ENCODE results near the gene HNF1B. TPM values are rescaled to one million over a fixed set of nuclear protein-coding genes. Genes with fewer than 3 reads are reported as not detected.

Gene HNF1B
- total and polyA plus RNA-seq, 4 donors: 4.1 to 18.9 (median 12.4) TPM

- Histone ChIP-seq H3K36me3 (ENCODE audit: control insufficient read depth in 4 of 4, insufficient read depth in 4 of 4, low read length in 4 of 4) (no peaks in the 10 kb centered on the region), H3K27me3 (ENCODE audit: control insufficient read depth in 3 of 3, insufficient read depth in 3 of 3, low read length in 2 of 3) (no peaks in the 10 kb centered on the region), H3K9me3 (ENCODE audit: control insufficient read depth in 4 of 4, insufficient read depth in 3 of 4, low read length in 3 of 4) (peaks cover 0 to 2% (median 0%) of the 10 kb centered on the region in 4 donors), H3K9ac (ENCODE audit: insufficient read depth in 1 of 2, low read length in 2 of 2) (no peak overlapping the region), H3K27ac (ENCODE audit: low read depth in 1 of 2, low read length in 1 of 2) (no peak overlapping the region), H3K4me3 (no peak overlapping the region), H3K4me1 (ENCODE audit: control insufficient read depth in 5 of 5, insufficient read depth in 5 of 5, low read length in 5 of 5) (peaks cover 0 to 8% (median 0%) of the 10 kb centered on the region in 5 donors)
- DNase-seq (no peak), ATAC-seq (ENCODE audit: insufficient read depth, low FRiP score) (no peak)
- 29 to 33% methylated on average over 7 of the region's 7 CpGs for WGBS, 2 donors
- TF ChIP-seq CTCF (IDR thresholded peaks at IDR 0.05; ENCODE audit: control extremely low read depth, extremely low read depth): no peak
These were observed 68.5 kb downstream of the HNF1B start for GRCh38 chr17:37676115-37676925.

- H3K9me3 ChIP-seq (ENCODE audit: control insufficient read depth in 4 of 4, insufficient read depth in 3 of 4, low read length in 3 of 4): peaks cover 0 to 2% (median 0%) of the 10 kb centered on the region in 4 donors
- DNase-seq (no peak), ATAC-seq (ENCODE audit: insufficient read depth, low FRiP score) (no peak)
- no peaks in the 10 kb centered on the region for H3K27me3 ChIP-seq (ENCODE audit: control insufficient read depth in 3 of 3, insufficient read depth in 3 of 3, low read length in 2 of 3)
- H3K36me3 ChIP-seq (ENCODE audit: control insufficient read depth in 4 of 4, insufficient read depth in 4 of 4, low read length in 4 of 4): no peaks in the 10 kb centered on the region
- H3K9ac ChIP-seq (ENCODE audit: insufficient read depth in 1 of 2, low read length in 2 of 2): no peak overlapping the region
- peaks cover 0 to 12% (median 0%) of the 10 kb centered on the region in 5 donors for H3K4me1 ChIP-seq (ENCODE audit: control insufficient read depth in 5 of 5, insufficient read depth in 5 of 5, low read length in 5 of 5)
- 59 to 76% methylated on average over 1 of the region's 1 CpG for WGBS, 2 donors
- H3K4me3 ChIP-seq: no peak overlapping the region
- no peak for TF ChIP-seq CTCF (IDR thresholded peaks at IDR 0.05; ENCODE audit: control extremely low read depth, extremely low read depth)
- H3K27ac ChIP-seq (ENCODE audit: low read depth in 1 of 2, low read length in 1 of 2): no peak overlapping the region
These were observed 70.3 kb downstream of the HNF1B start for GRCh38 chr17:37674511-37674910.

GRCh38 chr17:37673386-37673785 is 71.5 kb downstream of the HNF1B start:
- no peak for TF ChIP-seq CTCF (IDR thresholded peaks at IDR 0.05; ENCODE audit: control extremely low read depth, extremely low read depth)
- no peaks in the 10 kb centered on the region for H3K27me3 ChIP-seq (ENCODE audit: control insufficient read depth in 3 of 3, insufficient read depth in 3 of 3, low read length in 2 of 3)
- peaks cover 0 to 12% (median 0%) of the 10 kb centered on the region in 5 donors for H3K4me1 ChIP-seq (ENCODE audit: control insufficient read depth in 5 of 5, insufficient read depth in 5 of 5, low read length in 5 of 5)
- no peak overlapping the region for H3K9ac ChIP-seq (ENCODE audit: insufficient read depth in 1 of 2, low read length in 2 of 2)
- no peaks in the 10 kb centered on the region for H3K36me3 ChIP-seq (ENCODE audit: control insufficient read depth in 4 of 4, insufficient read depth in 4 of 4, low read length in 4 of 4)
- no peak overlapping the region for H3K27ac ChIP-seq (ENCODE audit: low read depth in 1 of 2, low read length in 1 of 2)
- no peak for ATAC-seq (ENCODE audit: insufficient read depth, low FRiP score)
- no peak overlapping the region for H3K4me3 ChIP-seq
- DNase-seq: no peak
- 97 to 100% methylated on average over 1 to 2 of the region's 2 CpGs for WGBS, 2 donors
- no peaks in the 10 kb centered on the region for H3K9me3 ChIP-seq (ENCODE audit: control insufficient read depth in 4 of 4, insufficient read depth in 3 of 4, low read length in 3 of 4)

All from lung (tissue), 12 donors.